Smooth muscle cell of the brain vasculature (primary cell): Measurements from ENCODE around the gene SEC23B.
"Not testable (repeated sequence)": the region's sequence is repeated elsewhere in the genome, so short reads cannot be mapped to it uniquely, and the experiment has no call there.

Experiments
- DNase-seq: peaks from one replicate; pipeline ENCODE4 v3.0.0-alpha.2; 2012; ENCODE audit warnings: low read depth, low spot score

Gene SEC23B

GRCh38 chr20:18524646-18525045 is 16.9 kb downstream of the SEC23B start:
- DNase-seq: no peak

- DNase-seq: not testable (repeated sequence)
Measured at GRCh38 chr20:18526761-18527160, 19.0 kb downstream of the SEC23B start.

DNA sequence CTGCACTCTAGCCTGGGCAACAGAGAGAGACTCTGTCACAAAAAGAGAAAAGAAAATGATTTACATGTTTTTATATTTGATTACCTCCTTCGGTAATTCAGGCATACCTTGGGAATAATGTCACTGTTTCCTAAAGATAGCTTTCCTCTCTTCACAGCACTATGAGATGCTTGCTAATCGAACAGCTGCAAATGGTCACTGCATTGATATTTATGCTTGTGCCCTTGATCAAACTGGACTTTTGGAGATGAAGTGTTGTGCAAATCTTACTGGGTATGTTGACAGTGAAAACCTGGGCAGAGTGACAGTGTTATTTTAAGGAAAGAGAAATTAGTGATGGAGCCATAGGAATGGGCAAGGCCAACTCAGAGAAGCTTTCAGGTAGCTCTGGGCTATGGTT is 19.6 kb downstream of the SEC23B start:
- no peak for DNase-seq

GRCh38 chr20:18527836-18528235 is 20.1 kb downstream of the SEC23B start:
- no peak for DNase-seq

DNA sequence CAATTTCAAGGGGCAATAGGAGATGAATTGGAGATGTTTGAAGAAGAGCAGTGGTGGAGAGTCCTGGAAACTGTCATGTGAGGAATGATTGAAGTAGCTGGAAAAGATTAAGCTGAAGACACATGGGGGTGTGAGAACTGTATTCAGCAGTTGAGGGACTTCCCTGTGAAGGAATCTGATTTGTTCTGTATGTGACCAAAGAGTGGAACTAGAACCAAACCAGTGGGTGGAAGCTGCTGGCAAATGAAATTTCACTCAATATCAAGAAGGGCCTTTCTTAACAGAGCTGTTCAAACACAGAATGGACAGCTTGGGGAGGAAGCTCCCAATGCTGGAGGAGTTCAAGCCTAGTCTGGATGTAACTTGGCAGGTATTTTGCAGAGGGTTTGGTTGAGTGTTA is 21.3 kb downstream of the SEC23B start:
- no peak for DNase-seq

GRCh38 chr20:18532626-18533025 is 24.9 kb downstream of the SEC23B start:
- no peak for DNase-seq

DNA sequence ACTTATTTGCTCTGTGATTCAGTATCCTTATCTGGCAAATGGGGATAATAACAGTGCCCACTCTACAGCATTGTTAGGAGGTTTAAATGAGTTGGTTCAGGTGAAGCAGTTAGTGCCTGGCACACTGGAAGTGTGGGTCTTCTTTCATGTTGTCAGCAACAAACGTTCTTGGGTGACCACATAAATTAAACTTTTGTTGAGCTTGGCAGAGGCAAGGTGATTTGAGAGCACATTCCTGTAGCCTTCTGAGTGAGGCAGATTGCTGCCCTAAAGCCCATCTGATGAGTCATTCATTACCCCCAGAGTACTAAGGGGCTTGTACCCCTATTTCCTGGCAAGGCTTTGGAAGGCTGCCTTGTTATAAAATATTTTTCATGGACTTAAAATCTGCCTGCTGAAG is 25.8 kb downstream of the SEC23B start:
- no peak for DNase-seq

GRCh38 chr20:18533978-18534644 is 26.4 kb downstream of the SEC23B start:
- no peak for DNase-seq

DNA sequence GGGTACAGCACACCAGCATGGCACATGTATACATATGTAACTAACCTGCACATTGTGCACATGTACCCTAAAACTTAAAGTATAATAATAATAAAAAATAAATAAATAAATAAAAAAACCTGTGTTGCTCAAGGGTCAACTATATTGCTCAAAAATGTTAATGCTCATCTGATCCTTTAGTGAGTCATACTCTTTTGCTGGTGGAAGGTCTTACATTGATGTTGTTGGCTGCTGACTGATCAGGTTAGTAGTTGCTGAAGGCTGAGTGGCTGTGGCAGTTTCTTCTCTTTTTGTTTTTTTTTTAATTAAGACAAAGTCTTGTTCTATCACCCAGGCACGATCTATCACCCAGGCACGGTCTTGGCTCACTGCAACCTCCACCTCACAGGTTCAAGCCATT is 29.9 kb downstream of the SEC23B start:
- DNase-seq: no peak

DNA sequence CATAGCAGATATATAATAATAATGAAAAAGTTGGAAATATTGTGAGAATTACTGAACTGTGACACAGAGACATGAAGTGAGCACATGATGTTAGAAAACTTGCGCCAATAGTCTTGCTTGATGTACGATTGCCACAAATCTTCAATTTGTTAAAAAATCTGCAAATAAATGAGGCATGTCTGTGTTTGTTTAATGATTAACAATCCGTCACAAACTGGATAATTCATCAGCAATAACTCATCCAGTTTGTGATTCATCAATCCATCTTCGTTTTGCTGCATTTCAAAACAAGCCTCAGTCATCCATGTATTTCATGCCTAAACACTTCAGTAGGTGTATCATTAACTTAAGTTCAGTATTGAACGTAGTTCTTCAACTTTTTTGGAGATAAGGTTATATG is 34.0 kb downstream of the SEC23B start:
- DNase-seq: no peak

DNA sequence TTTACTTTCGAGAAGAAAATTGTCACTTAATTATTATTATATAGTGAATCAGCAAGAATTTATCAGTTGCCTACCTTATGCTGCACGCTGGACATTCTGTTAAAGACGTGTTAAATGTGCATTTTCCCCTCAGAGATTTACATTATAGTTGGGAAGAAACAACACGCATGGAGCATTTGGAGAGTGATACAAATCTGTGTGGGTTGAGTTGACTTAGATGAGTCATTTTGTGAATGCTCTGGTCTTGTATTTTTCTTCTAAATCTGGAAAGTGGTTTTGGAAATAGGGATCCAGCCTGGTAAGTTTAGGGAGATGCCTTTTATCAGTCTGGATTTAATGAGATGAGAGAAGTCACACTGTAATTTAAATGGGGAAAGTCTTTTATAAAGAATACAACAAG is 35.5 kb downstream of the SEC23B start:
- DNase-seq: no peak

- DNase-seq: no peak
Measured at GRCh38 chr20:18543932-18544331, 36.2 kb downstream of the SEC23B start.

- DNase-seq: no peak
Measured at GRCh38 chr20:18545566-18545965, 37.8 kb downstream of the SEC23B start.

DNA sequence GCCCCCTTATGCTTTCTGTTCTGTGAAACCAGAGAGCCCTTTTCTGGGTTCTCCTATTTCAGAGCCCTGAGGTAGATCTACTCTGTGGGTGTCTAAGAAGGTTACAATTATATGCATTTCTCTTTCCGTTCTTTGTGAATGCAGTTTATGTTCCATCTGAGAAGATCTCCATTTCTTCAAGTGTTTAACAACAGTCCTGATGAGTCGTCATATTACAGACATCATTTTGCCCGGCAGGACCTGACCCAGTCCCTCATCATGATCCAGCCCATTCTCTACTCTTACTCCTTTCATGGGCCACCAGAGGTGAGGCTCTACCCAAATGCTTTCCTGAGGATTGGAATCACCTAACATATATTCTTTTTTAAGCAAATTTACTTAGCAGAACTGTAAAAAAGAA is 40.7 kb downstream of the SEC23B start:
- no peak for DNase-seq

DNA sequence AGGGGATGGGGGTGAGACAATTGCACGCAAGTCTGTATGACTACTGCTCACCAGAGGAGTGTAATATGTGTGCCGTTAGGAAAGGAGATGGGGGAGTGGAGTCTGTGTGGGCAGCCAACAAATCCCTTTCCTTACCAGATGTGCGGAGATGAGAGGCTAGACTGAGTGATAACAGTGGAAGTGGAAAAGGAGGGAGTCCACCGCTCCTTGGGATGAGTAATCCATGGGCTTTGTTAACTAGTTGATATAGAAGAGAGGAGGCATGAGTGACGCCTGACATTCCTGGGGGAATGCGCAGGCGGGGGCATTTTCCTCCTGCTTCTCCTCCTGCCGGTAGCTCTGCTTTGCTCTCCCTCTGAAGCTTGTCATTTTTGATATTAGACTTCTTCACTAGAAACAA is 46.0 kb downstream of the SEC23B start:
- DNase-seq: no peak

- peak; percentile 67 for DNase-seq
Measured at GRCh38 chr20:18566892-18567738, 59.4 kb downstream of the SEC23B start, which contains the start of gene SMIM26. SMIM26 (plus strand) TSS chr20:18567432; CDS start chr20:18567479, 47 bp downstream.

DNA sequence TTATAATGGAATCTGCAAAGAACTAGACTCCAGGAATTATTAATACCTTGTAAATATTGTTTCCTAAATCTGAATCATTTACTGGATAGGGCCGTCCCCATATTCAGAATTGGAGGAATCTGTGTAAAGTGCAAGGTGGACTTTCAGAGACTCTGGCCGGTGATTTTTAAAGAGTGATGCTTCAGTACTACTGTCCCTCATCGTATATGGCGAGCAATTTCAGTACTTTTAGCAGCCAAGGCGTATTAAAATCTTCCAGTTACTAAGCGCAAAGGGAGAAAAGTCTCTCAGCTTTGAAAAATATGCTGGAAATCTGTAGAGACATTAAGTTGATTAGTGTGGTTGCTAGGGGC is 60.0 kb downstream of the SEC23B start:
- DNase-seq: no peak

DNA sequence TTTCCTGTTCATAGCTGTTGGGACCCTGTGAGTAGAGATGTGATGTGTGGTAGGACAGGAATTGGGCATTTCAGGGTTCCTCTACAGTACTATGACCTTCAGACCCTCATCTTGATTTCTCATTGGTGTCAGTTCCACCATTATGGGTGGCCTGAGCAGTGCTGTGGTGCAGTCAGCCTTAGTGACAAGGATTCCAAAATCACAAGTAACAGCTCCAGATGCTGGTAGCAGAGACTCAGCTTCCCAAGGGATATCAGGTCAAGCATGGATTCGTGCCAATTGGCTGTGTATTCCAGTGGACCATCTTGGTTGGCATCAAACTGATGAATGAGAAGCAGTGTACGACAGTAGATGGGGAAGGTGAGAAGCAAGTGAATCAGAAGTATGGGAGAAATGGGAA is 63.3 kb downstream of the SEC23B start:
- no peak for DNase-seq

GRCh38 chr20:18571578-18571977 is 63.8 kb downstream of the SEC23B start:
- no peak for DNase-seq

DNA sequence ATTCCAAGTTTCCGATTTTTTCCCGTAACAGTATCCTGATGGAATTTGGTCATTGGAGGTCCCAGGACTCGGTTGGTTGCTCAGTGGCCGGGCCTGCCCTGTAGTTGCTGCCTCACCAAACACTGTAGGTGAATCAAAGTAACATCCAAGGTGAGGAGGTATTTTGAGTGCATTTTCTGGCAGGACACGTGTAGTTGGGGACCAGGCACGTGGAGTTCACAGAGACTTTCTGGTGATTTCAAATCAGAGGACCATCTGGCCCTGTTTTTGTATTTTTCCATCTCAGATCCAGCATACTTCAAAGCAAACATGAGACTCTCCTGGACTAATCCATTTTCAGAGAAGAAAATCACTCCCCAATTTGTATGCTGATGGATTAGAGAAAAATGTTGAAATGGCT is 70.2 kb downstream of the SEC23B start:
- DNase-seq: no peak

DNA sequence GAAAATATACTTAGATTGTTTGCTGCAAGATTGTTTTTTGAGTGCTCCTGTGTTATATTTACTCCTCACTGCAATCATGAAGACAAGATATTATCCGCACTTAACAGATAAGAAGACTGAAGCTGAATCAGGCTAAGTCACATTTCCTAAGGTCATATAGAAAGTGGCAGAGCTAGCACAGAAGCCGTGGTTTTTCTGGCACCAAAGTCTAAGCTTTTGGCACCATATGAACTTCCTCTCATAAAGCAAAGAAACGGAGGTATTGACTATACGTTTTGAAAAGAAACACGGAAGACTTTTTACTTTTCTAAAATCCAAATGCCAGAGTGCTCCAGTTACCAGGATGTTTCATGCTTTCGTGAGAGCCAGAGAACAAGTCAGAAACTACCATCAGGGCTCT is 70.8 kb downstream of the SEC23B start:
- no peak for DNase-seq

GRCh38 chr20:18580012-18580411 is 72.3 kb downstream of the SEC23B start:
- no peak for DNase-seq

DNA sequence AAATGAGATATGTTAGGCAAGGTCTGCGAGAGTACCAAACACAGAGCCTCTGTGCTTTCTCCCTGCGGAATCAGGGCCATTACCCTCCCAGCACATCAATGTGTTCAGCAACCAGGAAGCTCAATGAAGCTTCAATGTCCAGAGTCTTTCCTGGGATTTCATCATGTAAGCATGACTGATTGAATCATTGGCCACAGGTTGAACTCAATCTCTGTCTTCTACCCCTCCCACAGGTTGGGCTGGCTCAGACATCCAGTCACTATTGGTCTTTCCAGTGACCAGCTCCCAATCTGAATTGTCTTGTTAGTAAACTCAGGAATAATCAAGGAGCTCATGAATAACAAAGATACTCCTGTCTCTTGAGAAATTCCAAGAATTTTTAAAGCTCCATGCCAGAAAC is 77.4 kb downstream of the SEC23B start:
- DNase-seq: no peak
